ENCODE data around the gene TOP3A. TPM values are rescaled to one million over a fixed set of nuclear protein-coding genes. Genes with fewer than 3 reads are reported as not detected.

TOP3A gene
- polyA plus RNA-seq, 1 donor (not counting 4 experiments of a cell fraction or from before 2014, with no cell fraction given), result 11.6 TPM

GRCh38 chr17:18257268-18257981, 57.4 kb downstream of the TOP3A start:
- Histone ChIP-seq H3K27ac (ENCODE audit: control insufficient read depth, insufficient read depth, low read length) (peak overlapping the region; percentile 87), H3K9me3 (ENCODE audit: control insufficient read depth, low read depth, low read length) (no peaks in the 10 kb centered on the region), H3K4me1 (ENCODE audit: control insufficient read depth, extremely low read depth, insufficient read depth, low read length) (peaks cover 33% of the 10 kb centered on the region), H3K4me3 (ENCODE audit: control insufficient read depth in 2 of 3, extremely low read depth in 1 of 3, insufficient read depth in 2 of 3, low read depth in 1 of 3, low read length in 3 of 3) (peak overlapping the region; percentile 77 to 84 (median 81)), H3K4me2 (ENCODE audit: control insufficient read depth, extremely low read depth, insufficient read depth, low read depth, low read length) (peak overlapping the region; percentile 89), H3K36me3 (ENCODE audit: control insufficient read depth in 2 of 2, extremely low read depth in 1 of 2, insufficient read depth in 2 of 2, low read length in 2 of 2) (peaks cover 36 to 39% of the 10 kb centered on the region in 2 experiments), H3K9ac (ENCODE audit: control insufficient read depth, extremely low read depth, insufficient read depth, low read length) (peak overlapping the region; percentile 81), H3K27me3 (ENCODE audit: control insufficient read depth, extremely low read depth, insufficient read depth, low read length) (no peaks in the 10 kb centered on the region), H3K79me2 (ENCODE audit: control insufficient read depth, insufficient read depth, low read length) (peaks cover 65% of the 10 kb centered on the region), H3K9me1 (ENCODE audit: control insufficient read depth, extremely low read depth, insufficient read depth, low read length) (peaks cover 7% of the 10 kb centered on the region), H4K20me1 (ENCODE audit: control insufficient read depth, extremely low read depth, insufficient read depth, low read length) (peaks cover 12% of the 10 kb centered on the region), H2AFZ (ENCODE audit: control insufficient read depth, low read length) (no peak overlapping the region)
- FAIRE-seq (peak; percentile 82), DNase-seq (ENCODE audit: low read depth, low spot score) (no peak)
- dilution Hi-C loops (cut with MboI; ENCODE audit: extremely low pct_ligation_motif_present, low sequenced_read_pairs), result no loop called here
- no peak for TF ChIP-seq EZH2 (IDR thresholded peaks at IDR 0.05; ENCODE audit: low read length)
- peak in 1 of 3 experiments; percentile 29 for TF ChIP-seq CTCF (optimal IDR thresholded peaks at IDR 0.05 in 1 of 3, IDR thresholded peaks at IDR 0.05 in 1 of 3, conservative IDR thresholded peaks at IDR 0.05 in 1 of 3; ENCODE audit: extremely low read depth in 1 of 3, insufficient read depth in 2 of 3, low read length in 3 of 3)

GRCh38 chr17:18256776-18257175, 58.0 kb downstream of the TOP3A start:
- Histone ChIP-seq H3K79me2 (ENCODE audit: control insufficient read depth, insufficient read depth, low read length) (peaks cover 59% of the 10 kb centered on the region), H3K9me3 (ENCODE audit: control insufficient read depth, low read depth, low read length) (no peaks in the 10 kb centered on the region), H3K27me3 (ENCODE audit: control insufficient read depth, extremely low read depth, insufficient read depth, low read length) (no peaks in the 10 kb centered on the region), H2AFZ (ENCODE audit: control insufficient read depth, low read length) (no peak overlapping the region), H3K9me1 (ENCODE audit: control insufficient read depth, extremely low read depth, insufficient read depth, low read length) (peaks cover 7% of the 10 kb centered on the region), H3K4me1 (ENCODE audit: control insufficient read depth, extremely low read depth, insufficient read depth, low read length) (peaks cover 31% of the 10 kb centered on the region), H4K20me1 (ENCODE audit: control insufficient read depth, extremely low read depth, insufficient read depth, low read length) (peaks cover 12% of the 10 kb centered on the region), H3K9ac (ENCODE audit: control insufficient read depth, extremely low read depth, insufficient read depth, low read length) (peak overlapping the region; percentile 36), H3K4me3 (ENCODE audit: control insufficient read depth in 2 of 3, extremely low read depth in 1 of 3, insufficient read depth in 2 of 3, low read depth in 1 of 3, low read length in 3 of 3) (peak overlapping the region; percentile 77 to 84 (median 81)), H3K27ac (ENCODE audit: control insufficient read depth, insufficient read depth, low read length) (peak overlapping the region; percentile 57), H3K36me3 (ENCODE audit: control insufficient read depth in 2 of 2, extremely low read depth in 1 of 2, insufficient read depth in 2 of 2, low read length in 2 of 2) (peaks cover 42 to 45% of the 10 kb centered on the region in 2 experiments), H3K4me2 (ENCODE audit: control insufficient read depth, extremely low read depth, insufficient read depth, low read depth, low read length) (peak overlapping the region; percentile 89)
- no peak for DNase-seq (ENCODE audit: low read depth, low spot score)
- no peak for TF ChIP-seq CTCF (optimal IDR thresholded peaks at IDR 0.05 in 1 of 3, IDR thresholded peaks at IDR 0.05 in 1 of 3, conservative IDR thresholded peaks at IDR 0.05 in 1 of 3; ENCODE audit: extremely low read depth in 1 of 3, insufficient read depth in 2 of 3, low read length in 3 of 3)
- TF ChIP-seq EZH2 (IDR thresholded peaks at IDR 0.05; ENCODE audit: low read length), result no peak
- no peak for FAIRE-seq
- dilution Hi-C loops (cut with MboI; ENCODE audit: extremely low pct_ligation_motif_present, low sequenced_read_pairs), result no loop called here

All from keratinocyte (primary cell).